ENCODE measurements around the gene HNRNPDL. TPM values are rescaled to one million over a fixed set of nuclear protein-coding genes. Genes with fewer than 3 reads are reported as not detected.
A peak's percentile ranks its signal among the peaks of the same experiment; 100 is the strongest.
"Not testable (repeated sequence)": the region's sequence is repeated elsewhere in the genome, so short reads cannot be mapped to it uniquely, and the experiment has no call there.

The HNRNPDL gene
- total and polyA plus RNA-seq, 5 donors: 89.5 to 185 (median 165) TPM

DNA sequence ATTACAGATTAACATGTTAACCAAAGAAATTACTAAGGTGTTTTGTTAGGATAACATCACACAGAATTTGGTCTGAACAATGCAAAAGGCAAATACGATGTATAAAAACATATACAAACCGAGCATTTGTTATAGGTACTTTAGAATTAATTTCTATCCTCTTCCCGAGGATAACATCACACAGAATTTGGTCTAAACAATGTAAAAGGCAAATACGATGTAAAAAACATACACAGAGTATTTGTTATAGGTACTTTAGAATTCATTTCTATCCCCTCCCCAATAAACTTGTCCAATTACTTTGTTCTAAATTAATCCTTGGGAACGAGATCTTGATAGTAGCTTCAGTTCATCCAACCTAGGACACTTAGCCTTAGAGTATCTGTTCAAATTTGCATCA lies 7.6 kb downstream of the HNRNPDL start:
- 84% methylated on average over 5 of the region's 5 CpGs for WGBS

DNA sequence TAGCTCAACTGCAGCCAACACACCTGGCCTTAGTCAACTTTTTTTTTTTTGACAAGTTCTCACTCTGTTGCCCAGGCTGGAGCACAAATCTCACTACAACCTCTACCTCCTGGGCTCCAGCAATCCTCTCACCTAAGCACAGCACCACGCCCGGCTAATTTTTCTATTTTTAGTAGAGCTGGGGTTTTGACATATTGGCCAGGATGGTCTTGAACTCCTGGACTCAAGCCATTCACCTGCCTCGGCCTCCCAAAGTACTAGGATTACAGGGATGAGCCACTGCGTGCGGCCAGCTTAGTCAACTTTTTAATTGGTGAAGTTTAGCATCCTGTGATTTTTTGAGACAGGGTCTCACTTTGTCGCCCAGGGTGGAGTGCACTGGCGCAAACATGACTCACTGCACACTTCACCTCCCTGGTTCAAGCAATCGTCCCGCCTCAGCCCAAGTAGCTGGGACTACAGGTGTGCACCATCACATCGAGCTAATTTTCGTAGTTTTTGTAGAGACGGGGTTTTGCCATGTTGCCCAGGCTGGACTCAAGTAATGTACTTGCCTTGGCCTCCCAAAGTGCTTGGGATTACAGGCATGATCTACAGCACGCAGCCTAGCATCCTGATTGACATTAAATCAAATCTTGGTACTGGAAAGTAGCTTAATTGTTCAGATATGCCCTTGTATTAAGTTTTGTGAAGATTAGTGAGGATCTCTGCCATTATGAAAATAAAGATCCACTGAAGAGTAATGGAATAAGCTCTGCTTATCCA lies 8.3 kb downstream of the HNRNPDL start:
- intact Hi-C loops (cut with DNase I): loop anchor here in 1 of 4 donors (10.0 kb wide), 1 partner anchor 47 kb away; the partner anchor contains the start of gene HNRNPD
- Histone ChIP-seq H3K4me1 (ENCODE audit: control insufficient read depth, insufficient read depth, low read length) (no peaks in the 10 kb centered on the region), H3K27ac (ENCODE audit: low read length) (no peak overlapping the region), H3K9me3 (ENCODE audit: control insufficient read depth, low read length) (no peaks in the 10 kb centered on the region), H3K4me3 (ENCODE audit: low read length) (no peak overlapping the region), H3K27me3 (ENCODE audit: control insufficient read depth, insufficient read depth) (no peaks in the 10 kb centered on the region)
- ATAC-seq (peak; percentile 43 to 46), DNase-seq (no peak)
- 79% methylated on average over 13 of the region's 13 CpGs for WGBS

More for the DNA sequence above, 7.6 kb downstream of the HNRNPDL start:
- Histone ChIP-seq H3K27ac (ENCODE audit: low read length) (no peak overlapping the region), H3K27me3 (ENCODE audit: control insufficient read depth, insufficient read depth) (no peaks in the 10 kb centered on the region), H3K4me3 (ENCODE audit: low read length) (no peak overlapping the region), H3K9me3 (ENCODE audit: control insufficient read depth, low read length) (no peaks in the 10 kb centered on the region), H3K4me1 (ENCODE audit: control insufficient read depth, insufficient read depth, low read length) (no peaks in the 10 kb centered on the region)
- DNase-seq (no peak), ATAC-seq (no peak)
- intact Hi-C loops (cut with DNase I): loop anchor here in 1 of 4 donors (10.0 kb wide), 1 partner anchor 48 kb away; the partner anchor contains the start of gene HNRNPD

DNA sequence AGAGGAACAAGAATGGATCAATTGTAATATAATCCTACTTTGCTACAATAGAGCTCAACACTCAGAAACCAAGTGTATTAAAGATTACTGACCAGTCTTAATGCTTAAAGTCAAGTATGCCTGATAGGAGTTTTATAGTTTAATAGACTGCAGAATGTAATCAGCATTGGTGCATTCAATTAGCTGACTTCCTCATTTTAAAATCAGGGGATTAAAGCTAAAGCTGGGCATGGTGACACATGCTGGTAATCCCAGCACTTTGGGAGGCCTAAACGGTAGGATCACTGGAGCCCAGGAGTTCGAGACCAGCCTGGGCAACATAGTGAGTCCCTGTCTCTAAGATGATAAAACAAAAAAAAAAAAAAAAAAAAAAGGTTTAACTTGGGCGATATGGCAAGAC lies 10.8 kb downstream of the HNRNPDL start:
- intact Hi-C loops (cut with DNase I): no loop called here
- 69% methylated on average over 3 of the region's 3 CpGs for WGBS
- DNase-seq (no peak), ATAC-seq (no peak)
- Histone ChIP-seq H3K9me3 (ENCODE audit: control insufficient read depth, low read length) (no peaks in the 10 kb centered on the region), H3K27ac (ENCODE audit: low read length) (no peak overlapping the region), H3K4me1 (ENCODE audit: control insufficient read depth, insufficient read depth, low read length) (no peaks in the 10 kb centered on the region), H3K27me3 (ENCODE audit: control insufficient read depth, insufficient read depth) (no peaks in the 10 kb centered on the region), H3K4me3 (ENCODE audit: low read length) (no peak overlapping the region)

DNA sequence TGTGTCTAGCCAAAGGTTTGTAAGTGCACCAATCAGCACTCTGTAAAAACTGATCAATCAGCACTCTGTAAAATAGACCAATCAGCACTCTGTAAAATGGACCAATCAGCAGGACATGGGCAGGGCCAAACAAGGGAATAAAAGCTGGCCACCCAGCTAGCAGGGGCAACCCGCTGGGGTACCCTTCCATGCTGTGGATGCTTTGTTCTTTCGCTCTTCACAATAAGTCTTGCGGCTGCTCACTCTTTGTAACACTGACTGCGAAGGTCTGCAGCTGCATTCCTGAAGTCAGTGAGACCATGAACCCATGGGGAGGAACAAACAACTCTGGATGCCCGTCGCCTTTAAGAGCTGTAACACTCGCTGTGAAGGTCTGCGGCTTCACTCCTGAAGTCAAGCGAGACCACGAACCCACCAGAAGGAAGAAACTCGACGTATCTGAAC lies 14.3 kb downstream of the HNRNPDL start:
- 90% methylated on average over 12 of the region's 12 CpGs for WGBS
- ATAC-seq: no peak
- intact Hi-C loops (cut with DNase I): no loop called here

DNA sequence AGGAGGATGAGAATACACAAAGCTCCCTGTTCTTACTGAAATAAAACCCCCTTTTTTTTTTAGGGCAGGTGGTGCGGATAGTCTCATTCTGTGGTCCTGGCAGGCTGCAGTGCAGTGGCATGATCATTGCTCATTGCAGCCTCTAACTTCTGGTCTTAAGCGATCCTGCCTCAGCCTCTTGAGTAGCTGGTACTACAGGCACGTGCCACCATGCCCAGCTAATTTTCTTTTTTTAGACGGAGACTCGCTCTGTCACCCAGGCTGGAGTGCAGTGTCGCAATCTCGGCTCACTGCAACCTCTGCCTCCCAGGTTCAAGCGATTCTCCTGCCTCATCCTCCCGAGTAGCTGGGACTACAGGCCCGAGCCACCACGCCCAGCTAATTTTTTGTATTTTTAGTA lies 15.2 kb downstream of the HNRNPDL start:
- H3K4me1 ChIP-seq (ENCODE audit: control insufficient read depth, insufficient read depth, low read length); H3K27ac ChIP-seq (ENCODE audit: low read length); H3K4me3 ChIP-seq (ENCODE audit: low read length); H3K9me3 ChIP-seq (ENCODE audit: control insufficient read depth, low read length); DNase-seq; H3K27me3 ChIP-seq (ENCODE audit: control insufficient read depth, insufficient read depth); intact Hi-C loops (cut with DNase I): not testable (repeated sequence)
- 88% methylated on average over 11 of the region's 11 CpGs for WGBS
- ATAC-seq: peak in 1 of 2 donors; percentile 23

More for the DNA sequence above, 14.3 kb downstream of the HNRNPDL start:
- Histone ChIP-seq H3K27me3 (ENCODE audit: control insufficient read depth, insufficient read depth) (no peaks in the 10 kb centered on the region), H3K4me1 (ENCODE audit: control insufficient read depth, insufficient read depth, low read length) (no peaks in the 10 kb centered on the region), H3K9me3 (ENCODE audit: control insufficient read depth, low read length) (no peaks in the 10 kb centered on the region), H3K27ac (ENCODE audit: low read length) (no peak overlapping the region), H3K4me3 (ENCODE audit: low read length) (no peak overlapping the region)
- DNase-seq: no peak

DNA sequence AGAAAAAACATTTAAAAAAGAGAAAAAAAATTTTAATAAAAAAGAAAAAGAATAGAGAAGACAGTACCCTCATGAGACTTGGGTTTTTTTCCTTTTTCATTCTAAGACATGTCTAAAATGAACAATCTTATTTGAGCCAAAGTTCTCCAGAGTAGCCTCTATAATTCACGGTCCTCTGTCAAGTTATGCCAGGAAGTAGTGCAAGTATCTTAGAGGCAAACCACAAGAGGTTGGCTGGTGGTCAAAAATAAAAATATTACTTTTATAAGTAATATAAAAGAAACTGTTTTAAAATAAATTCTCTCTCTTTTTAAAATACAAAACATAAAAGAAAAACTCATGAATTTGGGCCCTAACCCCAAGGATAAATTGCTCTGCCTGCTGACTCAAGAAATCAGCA lies 26.5 kb downstream of the HNRNPDL start:
- DNase-seq (no peak), ATAC-seq (no peak)
- Histone ChIP-seq H3K4me3 (ENCODE audit: low read length) (no peak overlapping the region), H3K27ac (ENCODE audit: low read length) (no peak overlapping the region), H3K9me3 (ENCODE audit: control insufficient read depth, low read length) (no peaks in the 10 kb centered on the region), H3K4me1 (ENCODE audit: control insufficient read depth, insufficient read depth, low read length) (no peaks in the 10 kb centered on the region), H3K27me3 (ENCODE audit: control insufficient read depth, insufficient read depth) (no peaks in the 10 kb centered on the region)
- WGBS: 53% methylated on average over 1 of the region's 1 CpG
- intact Hi-C loops (cut with DNase I): no loop called here

DNA sequence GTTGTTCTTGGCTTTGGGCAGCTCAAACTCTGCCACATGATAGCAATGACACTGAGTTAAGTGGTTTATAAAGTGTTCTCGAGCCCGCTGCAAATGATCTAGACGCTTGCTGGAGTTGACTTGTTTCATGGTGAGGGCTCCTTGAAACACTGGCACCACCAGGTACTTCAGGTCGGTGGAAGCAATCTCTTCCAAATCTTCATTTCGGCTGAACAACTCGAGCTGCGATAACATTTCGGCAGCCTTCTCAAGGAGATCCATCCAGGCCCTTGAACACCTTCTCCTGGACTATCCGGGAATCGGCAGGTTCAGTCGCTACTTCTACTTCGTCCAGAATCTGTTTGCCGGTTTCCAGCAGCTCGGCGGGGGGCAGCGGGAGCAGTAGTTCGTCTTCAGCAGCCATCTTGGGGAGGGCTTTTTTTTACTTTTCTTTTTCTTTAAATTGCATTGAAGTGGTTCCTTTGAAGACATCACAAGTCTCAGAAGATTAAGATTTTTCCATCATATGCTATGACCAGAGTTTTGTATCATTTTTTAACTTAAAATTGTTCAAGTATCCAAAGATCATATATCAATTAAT lies 28.0 kb downstream of the HNRNPDL start:
- H3K27me3 ChIP-seq (ENCODE audit: control insufficient read depth, insufficient read depth): no peaks in the 10 kb centered on the region
- DNase-seq (no peak), ATAC-seq (peak in 1 of 2 donors; percentile 14)
- H3K4me1 ChIP-seq (ENCODE audit: control insufficient read depth, insufficient read depth, low read length): peaks cover 1% of the 10 kb centered on the region
- intact Hi-C loops (cut with DNase I): no loop called here
- H3K4me3 ChIP-seq (ENCODE audit: low read length): no peak overlapping the region
- no peaks in the 10 kb centered on the region for H3K9me3 ChIP-seq (ENCODE audit: control insufficient read depth, low read length)
- H3K27ac ChIP-seq (ENCODE audit: low read length): no peak overlapping the region
- WGBS: 85% methylated on average over 17 of the region's 17 CpGs

DNA sequence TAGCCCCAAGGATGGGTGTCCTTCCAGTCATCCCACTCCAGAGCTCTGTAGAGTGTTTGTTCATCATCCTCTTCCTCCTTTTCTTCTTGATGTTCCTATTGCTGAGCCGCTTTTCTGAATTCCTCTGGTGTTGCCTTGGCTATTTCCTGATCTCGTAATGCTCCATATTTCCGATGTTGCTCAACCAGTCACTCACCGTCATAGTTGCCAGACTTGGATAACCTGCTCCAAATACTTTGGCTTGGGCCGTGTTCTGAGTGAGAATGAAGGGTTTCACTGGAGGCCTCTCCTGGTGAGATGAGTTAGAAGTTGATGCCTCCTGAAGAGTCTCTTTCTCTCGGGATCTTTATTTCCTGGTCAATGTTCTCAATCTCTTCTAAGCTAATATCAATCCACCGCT lies 28.7 kb downstream of the HNRNPDL start:
- no peak overlapping the region for H3K27ac ChIP-seq (ENCODE audit: low read length)
- intact Hi-C loops (cut with DNase I): no loop called here
- no peak overlapping the region for H3K4me3 ChIP-seq (ENCODE audit: low read length)
- no peak for ATAC-seq
- no peak for DNase-seq
- H3K9me3 ChIP-seq (ENCODE audit: control insufficient read depth, low read length): no peaks in the 10 kb centered on the region
- WGBS: 92% methylated on average over 7 of the region's 7 CpGs
- no peaks in the 10 kb centered on the region for H3K27me3 ChIP-seq (ENCODE audit: control insufficient read depth, insufficient read depth)
- peaks cover 1% of the 10 kb centered on the region for H3K4me1 ChIP-seq (ENCODE audit: control insufficient read depth, insufficient read depth, low read length)

DNA sequence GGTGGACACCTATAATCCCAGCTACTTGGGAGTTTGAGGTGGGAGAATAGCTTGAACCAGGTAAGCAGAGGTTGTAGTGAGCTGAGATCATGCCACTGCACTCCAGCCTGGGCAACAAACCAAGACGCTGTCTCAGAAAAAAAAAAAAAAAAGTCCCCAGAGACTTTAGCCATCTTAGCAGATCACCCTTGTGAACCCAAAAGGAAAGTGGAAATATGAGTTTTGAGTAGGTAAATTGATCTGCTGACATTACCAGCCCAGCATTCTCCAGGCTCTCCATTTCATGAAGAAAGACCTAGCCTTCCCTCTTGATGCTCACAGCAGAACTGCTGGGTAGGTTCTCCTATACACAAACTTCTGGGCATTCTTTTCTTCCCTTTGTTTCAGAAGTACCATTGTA lies 32.0 kb downstream of the HNRNPDL start:
- Histone ChIP-seq H3K27ac (ENCODE audit: low read length) (no peak overlapping the region), H3K27me3 (ENCODE audit: control insufficient read depth, insufficient read depth) (no peaks in the 10 kb centered on the region), H3K4me1 (ENCODE audit: control insufficient read depth, insufficient read depth, low read length) (peaks cover 1% of the 10 kb centered on the region), H3K4me3 (ENCODE audit: low read length) (no peak overlapping the region), H3K9me3 (ENCODE audit: control insufficient read depth, low read length) (no peaks in the 10 kb centered on the region)
- 79% methylated on average over 1 of the region's 1 CpG for WGBS
- no peak for DNase-seq
- intact Hi-C loops (cut with DNase I): no loop called here
- no peak for ATAC-seq

DNA sequence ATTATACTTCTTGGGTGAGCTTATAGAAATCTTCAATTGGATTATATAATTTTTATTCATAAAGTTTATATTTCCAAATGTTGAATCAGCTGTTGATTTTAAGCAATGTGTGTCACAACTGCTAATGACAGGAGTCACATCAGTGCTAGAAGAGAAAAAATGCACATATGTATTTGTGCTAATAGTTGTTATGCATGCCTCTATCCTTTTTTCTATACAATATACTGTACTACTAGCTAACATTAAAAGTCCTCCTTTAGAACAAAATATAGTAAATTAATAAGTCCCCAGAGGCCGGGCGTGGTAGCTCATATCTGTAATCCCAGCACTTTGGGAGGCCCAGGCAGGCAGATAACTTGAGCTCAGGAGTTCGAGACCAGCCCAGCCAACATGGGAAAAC lies 32.7 kb downstream of the HNRNPDL start:
- intact Hi-C loops (cut with DNase I): no loop called here
- no peak for ATAC-seq
- WGBS: 85% methylated on average over 3 of the region's 3 CpGs

DNA sequence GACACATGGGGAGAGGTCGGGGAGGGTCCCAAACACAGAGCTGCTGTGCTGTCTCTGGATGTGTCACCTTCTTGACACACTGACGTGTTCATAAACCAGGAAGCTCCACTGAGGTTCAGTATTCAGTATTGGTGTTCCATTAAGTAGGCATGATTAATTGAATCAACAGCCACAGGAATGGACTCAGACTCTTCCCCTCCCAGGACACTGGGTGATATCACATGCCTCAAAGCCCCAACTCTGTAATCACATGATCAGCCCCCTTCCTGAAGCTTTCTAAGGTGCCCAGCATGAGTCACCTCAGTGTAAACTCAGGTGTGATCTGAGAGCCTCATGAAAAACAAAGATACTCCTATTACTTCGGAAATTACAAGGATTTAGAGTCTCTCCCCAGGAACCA lies 35.4 kb downstream of the HNRNPDL start:
- WGBS: 93% methylated on average over 3 of the region's 3 CpGs
- intact Hi-C loops (cut with DNase I): no loop called here
- H3K27ac ChIP-seq (ENCODE audit: low read length): no peak overlapping the region
- DNase-seq (no peak), ATAC-seq (no peak)
- H3K27me3 ChIP-seq (ENCODE audit: control insufficient read depth, insufficient read depth): no peaks in the 10 kb centered on the region
- H3K4me1 ChIP-seq (ENCODE audit: control insufficient read depth, insufficient read depth, low read length): peaks cover 1% of the 10 kb centered on the region
- H3K9me3 ChIP-seq (ENCODE audit: control insufficient read depth, low read length): no peaks in the 10 kb centered on the region
- H3K4me3 ChIP-seq (ENCODE audit: low read length): no peak overlapping the region

More for the DNA sequence above, 32.7 kb downstream of the HNRNPDL start:
- peaks cover 1% of the 10 kb centered on the region for H3K4me1 ChIP-seq (ENCODE audit: control insufficient read depth, insufficient read depth, low read length)
- DNase-seq: no peak
- H3K9me3 ChIP-seq (ENCODE audit: control insufficient read depth, low read length): no peaks in the 10 kb centered on the region
- no peaks in the 10 kb centered on the region for H3K27me3 ChIP-seq (ENCODE audit: control insufficient read depth, insufficient read depth)
- no peak overlapping the region for H3K4me3 ChIP-seq (ENCODE audit: low read length)
- H3K27ac ChIP-seq (ENCODE audit: low read length): no peak overlapping the region
